ENCODE measurements around the gene WDPCP.
"Not testable (repeated sequence)": the region's sequence is repeated elsewhere in the genome, so short reads cannot be mapped to it uniquely, and the experiment has no call there.

WDPCP gene

GRCh38 chr2:63588385-63589147, at the start of gene WDPCP, which contains the start of gene MDH1:
WDPCP (minus strand) TSS chr2:63588477; CDS start chr2:63588271, 206 bp downstream.
MDH1 (plus strand) TSS chr2:63588963; CDS start chr2:63589044, 81 bp downstream.
- DNase-seq = peak; percentile 96

DNA sequence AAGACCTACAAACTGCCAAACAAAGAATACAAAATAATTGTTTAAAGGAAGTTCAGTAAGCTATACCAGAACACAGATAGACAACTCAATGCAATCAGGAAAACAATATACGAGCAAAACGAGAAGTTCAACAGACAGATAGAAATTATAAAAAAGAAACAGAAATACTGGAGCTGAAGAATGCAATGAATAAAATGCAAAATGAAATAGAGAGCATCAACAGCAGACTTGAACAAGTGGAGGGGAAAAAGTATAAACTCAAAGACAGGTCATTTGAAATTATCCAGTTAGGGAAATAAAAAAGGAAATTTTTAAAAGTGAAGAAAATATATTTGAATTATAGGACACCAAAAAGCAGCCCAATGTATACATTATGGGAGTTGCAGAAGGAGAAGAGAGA, 44.1 kb upstream of the WDPCP start:
- DNase-seq = no peak

DNA sequence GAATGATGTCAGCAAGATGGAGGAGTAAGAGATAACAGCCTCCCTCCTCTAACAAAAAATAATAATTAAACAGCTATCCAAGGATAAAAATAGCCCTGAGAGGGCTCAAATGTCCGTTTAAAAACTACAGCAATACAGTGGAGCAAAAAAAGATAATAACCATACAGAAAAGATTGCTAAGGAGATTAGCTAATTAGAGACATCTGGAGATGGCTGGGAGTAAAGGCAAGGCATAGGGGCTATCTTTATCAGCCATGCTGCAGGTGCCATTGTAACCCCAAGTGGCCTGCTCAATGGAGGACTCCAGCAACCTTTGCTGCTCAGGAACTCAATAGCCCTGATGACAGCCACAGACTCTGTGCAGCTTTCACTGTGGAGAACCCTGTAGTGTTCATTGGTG, 43.2 kb upstream of the WDPCP start:
- no peak for DNase-seq

- no peak for DNase-seq
Observed at GRCh38 chr2:63628403-63628942, 40.2 kb upstream of the WDPCP start.

GRCh38 chr2:63627866-63628265, 39.6 kb upstream of the WDPCP start:
- DNase-seq = no peak

DNA sequence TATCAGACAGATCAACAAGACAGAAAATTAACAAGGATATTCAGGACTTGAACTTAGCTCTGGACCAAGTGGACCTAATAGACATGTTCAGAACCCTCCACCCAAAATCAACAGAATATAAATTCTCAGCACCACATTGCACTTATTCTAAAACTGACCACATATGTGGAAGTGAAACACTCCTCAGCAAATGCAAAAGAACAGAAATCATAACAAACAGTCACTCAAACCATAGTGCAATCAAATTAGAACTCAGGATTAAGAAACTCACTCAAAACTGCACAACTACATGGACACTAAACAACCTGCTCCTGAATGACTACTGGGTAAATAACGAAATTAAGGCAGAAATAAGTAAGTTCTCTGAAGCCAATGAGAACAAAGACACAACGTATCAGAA, 35.5 kb upstream of the WDPCP start:
- not testable (repeated sequence) for DNase-seq

DNA sequence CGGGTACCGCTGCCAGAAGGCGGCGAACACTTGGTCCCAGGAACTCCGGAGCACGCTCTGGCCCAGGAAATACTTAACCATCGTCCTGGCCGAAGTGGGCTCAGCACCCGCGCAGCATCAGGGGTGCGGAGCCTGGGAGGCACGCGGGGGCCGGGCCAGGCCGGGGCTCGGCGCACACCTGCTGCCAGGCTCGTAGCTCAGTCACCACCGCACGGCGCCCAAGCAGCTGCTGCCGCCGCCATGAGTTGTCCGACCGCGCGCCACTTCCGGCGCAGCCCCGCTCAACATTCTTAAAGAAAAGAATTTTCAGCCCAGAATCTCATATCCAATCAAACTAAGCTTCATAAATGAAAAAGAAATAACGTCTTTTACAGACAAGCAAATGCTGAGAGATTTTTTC, 34.5 kb upstream of the WDPCP start:
- no peak for DNase-seq

DNA sequence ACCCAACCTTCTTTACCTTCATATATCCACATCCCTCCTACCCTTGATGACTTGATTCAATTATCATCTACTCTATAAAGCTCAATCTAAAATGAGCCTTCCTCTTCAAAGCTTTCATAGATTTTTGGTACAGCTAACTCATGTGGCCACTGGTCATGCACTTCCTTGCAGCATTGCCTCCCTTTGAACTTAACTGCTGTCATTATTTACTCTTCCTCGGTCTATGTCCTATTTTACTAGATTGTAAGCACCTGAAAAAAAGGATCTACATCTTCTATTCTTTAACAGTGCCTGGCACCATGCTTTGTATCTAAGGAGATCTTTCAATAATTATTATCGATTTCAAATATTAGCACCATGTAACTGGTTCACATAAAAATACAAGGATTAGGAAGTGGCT, 31.1 kb upstream of the WDPCP start:
- DNase-seq = no peak

DNA sequence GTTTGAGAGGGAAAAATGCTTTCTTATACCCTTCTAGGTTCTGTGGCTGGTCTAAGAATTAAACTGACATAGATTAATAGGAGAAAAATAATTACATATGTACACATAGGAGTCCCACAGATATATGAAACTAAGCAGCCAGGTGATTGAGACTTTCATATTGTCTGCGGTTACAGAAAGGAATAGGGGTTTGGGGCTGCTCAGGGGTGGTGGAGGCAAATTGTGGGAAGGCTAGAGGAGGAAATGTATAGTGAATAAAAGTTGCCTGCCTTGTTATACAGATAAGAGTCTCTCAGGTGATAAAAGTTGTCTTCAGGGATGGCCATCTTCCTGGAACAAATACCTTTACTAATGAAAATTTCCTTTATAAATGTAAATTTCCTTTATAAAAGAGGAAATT, 29.1 kb upstream of the WDPCP start:
- no peak for DNase-seq

GRCh38 chr2:63614983-63615945, 27.0 kb upstream of the WDPCP start:
- DNase-seq = no peak

GRCh38 chr2:63614448-63614968, 26.2 kb upstream of the WDPCP start:
- DNase-seq = no peak

GRCh38 chr2:63613391-63613901, 25.2 kb upstream of the WDPCP start:
- no peak for DNase-seq

GRCh38 chr2:63610525-63610924, 22.2 kb upstream of the WDPCP start:
- no peak for DNase-seq

DNA sequence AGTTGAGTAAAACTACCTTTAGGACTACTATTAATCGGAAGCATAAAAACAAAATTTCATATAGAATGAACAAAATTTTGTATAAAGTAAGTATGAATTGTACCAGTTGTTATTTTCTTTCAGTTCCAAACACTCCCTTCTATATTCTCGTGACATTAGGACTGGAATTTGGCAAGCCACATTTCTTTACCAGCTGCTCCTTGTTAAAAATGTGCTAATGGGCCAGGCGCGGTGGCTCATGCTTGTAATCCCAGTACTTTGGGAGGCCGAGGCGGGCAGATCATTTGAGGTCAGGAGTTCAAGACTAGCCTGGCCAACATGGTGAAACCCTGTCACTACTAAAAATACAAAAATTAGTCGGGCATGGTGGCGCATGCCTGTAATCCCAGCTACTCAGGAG, 20.6 kb upstream of the WDPCP start:
- not testable (repeated sequence) for DNase-seq

DNA sequence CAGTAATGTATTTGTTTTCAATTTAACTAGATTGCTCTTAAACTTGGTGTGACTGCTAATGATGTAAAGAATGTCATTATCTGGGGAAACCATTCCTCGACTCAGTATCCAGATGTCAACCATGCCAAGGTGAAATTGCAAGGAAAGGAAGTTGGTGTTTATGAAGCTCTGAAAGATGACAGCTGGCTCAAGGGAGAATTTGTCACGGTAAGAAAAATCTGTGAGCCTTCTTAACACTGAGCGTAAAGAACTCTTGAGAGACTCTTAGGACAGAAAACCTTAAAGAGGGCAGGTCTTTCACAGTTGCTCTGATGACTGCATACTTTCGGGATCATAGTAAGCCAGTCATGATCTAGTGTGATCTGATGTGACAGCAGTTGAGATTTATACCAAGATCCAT, 16.4 kb upstream of the WDPCP start:
- DNase-seq = no peak

- no peak for DNase-seq
Observed at GRCh38 chr2:63600881-63601460, 12.7 kb upstream of the WDPCP start.

DNA sequence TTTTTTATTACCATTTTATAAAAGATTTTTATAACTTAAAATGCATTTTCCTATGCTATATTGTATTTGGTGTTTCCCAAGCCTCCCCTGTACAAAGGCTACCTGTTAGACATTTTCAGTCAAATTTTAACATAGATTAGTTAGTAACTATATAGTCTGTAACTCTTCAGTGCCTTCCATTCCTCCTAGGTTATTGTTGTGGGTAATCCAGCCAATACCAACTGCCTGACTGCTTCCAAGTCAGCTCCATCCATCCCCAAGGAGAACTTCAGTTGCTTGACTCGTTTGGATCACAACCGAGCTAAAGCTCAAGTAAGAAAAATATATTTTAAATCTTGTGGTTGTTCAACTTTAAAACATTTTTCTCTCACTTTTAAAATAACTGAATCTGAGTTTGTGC, 10.7 kb upstream of the WDPCP start:
- no peak for DNase-seq

- no peak for DNase-seq
Observed at GRCh38 chr2:63596401-63596883, 8.2 kb upstream of the WDPCP start.

DNA sequence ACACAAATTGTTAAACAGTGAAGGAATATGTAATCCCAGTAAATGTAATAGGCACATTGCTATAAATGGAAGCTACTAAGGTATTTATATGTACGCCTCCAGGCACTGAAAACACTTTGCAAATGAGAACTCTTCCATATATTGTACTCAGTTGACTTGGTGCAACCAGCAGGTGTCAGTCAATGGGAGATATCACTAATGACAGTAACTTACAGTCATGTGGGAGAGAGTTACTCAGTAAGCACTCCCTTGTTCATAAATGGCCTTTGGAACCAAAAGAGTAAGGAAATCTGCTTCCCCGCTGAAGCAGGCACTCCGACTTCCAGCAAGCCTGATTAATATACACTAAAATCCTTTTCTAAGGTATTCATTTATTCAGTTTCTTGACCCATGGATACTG, 6.4 kb upstream of the WDPCP start:
- no peak for DNase-seq

- no peak for DNase-seq
Observed at GRCh38 chr2:63591566-63592175, 3.4 kb upstream of the WDPCP start.

DNA sequence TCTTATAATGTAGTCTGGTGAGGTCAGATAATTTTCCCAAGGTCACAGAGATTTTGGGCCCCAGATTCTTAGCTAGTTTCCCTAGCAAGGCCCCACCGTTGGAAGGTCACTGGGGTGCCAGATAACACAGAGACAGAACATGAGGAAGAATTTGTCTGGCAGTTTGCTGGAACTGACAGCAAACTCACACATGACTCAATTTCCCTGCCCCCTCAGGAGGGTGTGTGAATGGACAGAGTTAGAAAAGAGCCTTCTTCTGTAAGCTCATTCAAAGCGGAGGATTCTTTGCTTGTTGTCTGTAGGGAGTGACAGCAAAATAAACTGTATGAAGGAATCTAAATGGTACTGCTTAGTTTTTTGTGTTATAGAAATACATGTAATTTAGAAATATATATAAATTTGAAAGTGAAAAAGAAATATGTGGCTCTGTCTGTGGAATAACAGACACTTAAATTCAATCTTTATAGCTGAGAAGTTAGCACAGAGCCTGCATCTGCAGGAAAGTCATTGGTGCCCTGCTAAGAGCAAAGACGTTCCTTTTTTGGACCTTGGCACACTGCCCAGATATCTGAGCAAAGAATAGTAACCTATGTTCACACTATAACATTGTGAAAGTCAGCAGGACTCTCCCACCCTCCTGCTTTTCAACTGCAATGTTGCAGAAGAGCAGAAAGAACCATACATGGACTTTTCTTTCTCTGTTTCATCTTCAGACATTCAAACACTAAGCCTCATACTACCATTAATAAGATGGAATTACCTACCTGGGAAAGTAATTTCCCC, 2.5 kb upstream of the WDPCP start:
- no peak for DNase-seq

Measured in activated naive CD4-positive, alpha-beta T cell treated with Interleukin-2 at 50 U/mL for 16 hours (primary cell).